T-cell (primary cell): ENCODE results near the gene KEL. TPM values are rescaled to one million over a fixed set of nuclear protein-coding genes. Genes with fewer than 3 reads are reported as not detected.
A peak's percentile ranks its signal among the peaks of the same experiment; 100 is the strongest.

ENCODE experiments used
- ATAC-seq, 4 experiments: fragments of 200-7000 bp in 3 of 4; fragments of 150-1000 bp in 1 of 4; cut with Tn5 transposase; replicated peaks in 1 of 4; 1 replicate in 3 of 4; 2 replicates in 1 of 4; pipeline ENCODE4 v1.10.0; 2021; ENCODE audit warnings: moderate library complexity in 3 of 4, mild to moderate bottlenecking in 2 of 4, moderate number of reproducible peaks in 1 of 4
- CTCF ChIA-PET, 2 donors: fragments of 300-600 bp; sonication (Branson Sonifier 250); formaldehyde crosslinking; loops; one replicate each; lab custom pipeline; 2022; ENCODE audit warnings: antibody characterized with exemption in 2 of 2; lab: Charles Lee
- POLR2A ChIA-PET, 2 donors: fragments of 300-600 bp; sonication (Branson Sonifier 250); formaldehyde crosslinking; loops; one replicate each; lab custom pipeline; 2022; ENCODE audit warnings: antibody characterized with exemption in 2 of 2; lab: Charles Lee
- DNase-seq, 35 experiments: peaks; one replicate each; pipeline versions ENCODE4 v3.0.0 to v3.0.0-alpha.2; 2013 to 2023
- H3K27ac ChIP-seq: one replicate; pipeline ENCODE4 v1.5.1; 2013; ENCODE audit warnings: low read length
- H3K27me3 ChIP-seq, 2 experiments: replicated peaks in 1 of 2; 1 replicate in 1 of 2; 2 replicates in 1 of 2; pipeline versions ENCODE4 v1.6.1 to v1.7.0; 2013; ENCODE audit warnings: low read length in 1 of 2, mixed read lengths in 1 of 2; ENCODE audit not compliant: control insufficient read depth in 2 of 2, insufficient read depth in 2 of 2; ENCODE audit errors: extremely low read depth in 1 of 2
- H3K36me3 ChIP-seq, 2 donors: 1 replicate in 1 of 2; 2 replicates in 1 of 2; pipeline versions ENCODE4 v1.6.1 to v1.7.0; 2013; ENCODE audit warnings: low read length in 1 of 2; ENCODE audit not compliant: control insufficient read depth in 2 of 2, insufficient read depth in 1 of 2; ENCODE audit errors: extremely low read depth in 1 of 2
- H3K4me1 ChIP-seq, 2 experiments: 1 replicate in 1 of 2; 2 replicates in 1 of 2; pipeline versions ENCODE4 v1.6.1 to v1.7.0; 2013; ENCODE audit warnings: low read length in 2 of 2, mixed read lengths in 1 of 2; ENCODE audit not compliant: insufficient read depth in 2 of 2, control insufficient read depth in 1 of 2; ENCODE audit errors: extremely low read depth in 1 of 2
- H3K4me3 ChIP-seq, 2 donors: 1 replicate in 1 of 2; 2 replicates in 1 of 2; pipeline versions ENCODE4 v1.5.1 to v1.7.0; 2013; ENCODE audit warnings: mild to moderate bottlenecking in 2 of 2, low read length in 1 of 2, moderate library complexity in 1 of 2; ENCODE audit not compliant: control insufficient read depth in 1 of 2; ENCODE audit errors: extremely low read depth in 1 of 2
- H3K9me3 ChIP-seq: 2 replicates; pipeline ENCODE4 v1.7.0; 2013
- H3K27ac Mint-ChIP-seq, 2 donors: one replicate each; pipeline ENCODE4 v1.8.0; 2020 to 2021; ENCODE audit warnings: mild to moderate bottlenecking in 2 of 2, mixed read lengths in 2 of 2
- H3K27me3 Mint-ChIP-seq, 2 donors: one replicate each; pipeline ENCODE4 v1.8.0; 2021 to 2022; ENCODE audit warnings: mixed read lengths in 2 of 2
- H3K36me3 Mint-ChIP-seq: one replicate; pipeline ENCODE4 v1.8.0; 2021; ENCODE audit warnings: mixed read lengths
- H3K4me1 Mint-ChIP-seq, 3 donors: one replicate each; pipeline ENCODE4 v1.8.0; 2020 to 2022; ENCODE audit warnings: mixed read lengths in 3 of 3, mild to moderate bottlenecking in 1 of 3
- H3K4me3 Mint-ChIP-seq, 3 donors: one replicate each; pipeline ENCODE4 v1.8.0; 2020 to 2022; ENCODE audit warnings: mild to moderate bottlenecking in 3 of 3, mixed read lengths in 3 of 3, moderate library complexity in 3 of 3
- H3K9me3 Mint-ChIP-seq, 3 donors: one replicate each; pipeline ENCODE4 v1.8.0; 2020 to 2022; ENCODE audit warnings: mixed read lengths in 3 of 3
- WGBS: methylation state at CpG from one replicate; pipeline ENCODE4 v1.1.5; 2013; ENCODE audit warnings: missing lambda C conversion rate; ENCODE audit not compliant: insufficient coverage; 5-methylcytosine and 5-hydroxymethylcytosine counted together
- total RNA-seq, 35 experiments: library from RNA in 6 of 35; stranded (reverse) in 6 of 35; fragments of 120-200 nt in 1 of 35; gene quantifications; one replicate each; pipeline versions ENCODE4 v1.2.1 to v1.2.4 and lab custom pipeline; 2013 to 2026

Gene KEL
- total RNA-seq, 5 donors from 2014 or later (not counting 1 experiment from before 2014, with no cell fraction given), result 0.14 to 0.82 (median 0.28) TPM

DNA sequence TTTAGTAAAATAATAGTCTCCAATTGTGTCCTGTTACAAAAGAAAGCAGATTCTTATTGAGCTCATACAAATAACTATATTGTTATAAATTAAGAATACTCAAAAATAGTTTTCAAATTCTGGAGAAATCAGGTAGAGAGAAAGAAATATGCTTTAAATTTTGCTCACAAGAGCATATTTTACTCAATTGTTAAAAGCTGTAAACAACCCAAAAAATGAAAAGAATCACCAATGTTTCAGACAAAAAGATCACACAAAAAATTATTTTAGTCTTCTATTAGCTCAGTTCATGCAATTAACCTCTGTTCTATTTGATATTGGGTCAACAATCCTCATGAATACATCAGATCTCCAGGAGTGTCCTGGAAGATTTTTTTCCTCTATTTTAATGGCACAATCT lies 58.0 kb downstream of the KEL start:
- DNase-seq (no peak), ATAC-seq (no peak)
- peaks cover 16 to 19% of the 10 kb centered on the region in 2 donors for H3K27me3 Mint-ChIP-seq
- no peaks in the 10 kb centered on the region for H3K4me1 Mint-ChIP-seq
- H3K36me3 ChIP-seq, result no peaks in the 10 kb centered on the region
- H3K27me3 ChIP-seq, result peaks cover 0 to 9% of the 10 kb centered on the region in 2 experiments
- POLR2A ChIA-PET, result interaction anchor here in 1 of 2 donors (0.7 kb wide), 1 partner anchor 332 kb away, joined by 3 read pairs; no protein-coding TSS in a partner anchor
- H3K36me3 Mint-ChIP-seq, result no peaks in the 10 kb centered on the region
- CTCF ChIA-PET, result no interaction called here
- H3K9me3 Mint-ChIP-seq, result no peaks in the 10 kb centered on the region
- no peaks in the 10 kb centered on the region for H3K9me3 ChIP-seq
- H3K4me3 ChIP-seq, result no peak overlapping the region
- no peak overlapping the region for H3K27ac ChIP-seq
- no peak overlapping the region for H3K27ac Mint-ChIP-seq
- no peaks in the 10 kb centered on the region for H3K4me1 ChIP-seq
- no peak overlapping the region for H3K4me3 Mint-ChIP-seq

DNA sequence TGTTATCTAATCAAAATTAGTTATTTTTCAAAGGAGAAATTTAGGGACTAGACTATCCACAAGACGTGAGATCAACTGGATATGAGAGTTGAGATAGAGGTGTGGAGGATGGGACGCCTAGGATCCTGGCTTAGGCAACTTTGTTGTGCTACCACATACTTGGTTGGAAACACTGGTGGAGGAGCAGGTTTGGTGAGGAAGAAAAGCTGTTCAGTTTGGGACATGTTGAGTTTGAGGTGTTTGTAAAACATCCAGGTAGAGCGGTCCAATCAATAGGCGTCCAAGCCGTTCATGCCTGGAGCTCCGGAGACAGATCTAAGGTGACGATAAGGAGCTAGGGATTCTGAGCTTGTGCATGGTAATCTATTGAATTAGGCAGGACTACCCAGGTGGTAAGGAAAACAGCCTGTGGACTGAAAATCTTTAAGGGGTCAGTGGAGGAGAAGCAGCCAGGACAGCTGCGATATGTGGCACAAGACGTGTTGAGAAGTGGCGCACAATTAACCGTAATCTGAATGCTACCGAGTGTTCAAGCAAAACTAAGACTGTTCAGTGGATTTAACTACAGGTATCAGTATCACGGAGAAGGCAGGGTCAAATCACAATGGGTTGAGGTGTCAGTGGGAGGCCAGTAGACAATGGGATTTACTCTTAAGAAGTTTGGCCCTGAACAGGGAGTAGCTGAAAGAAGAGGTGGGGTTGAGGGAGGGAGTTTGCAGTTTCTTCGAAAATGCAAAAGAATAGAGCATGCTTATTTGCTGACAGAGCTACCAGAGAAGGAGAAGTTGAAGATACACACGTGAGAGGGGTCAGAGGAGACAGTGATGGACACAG lies 60.5 kb downstream of the KEL start:
- no peaks in the 10 kb centered on the region for H3K9me3 Mint-ChIP-seq
- Histone ChIP-seq H3K27ac (no peak overlapping the region), H3K9me3 (no peaks in the 10 kb centered on the region), H3K27me3 (peaks cover 0 to 18% of the 10 kb centered on the region in 2 experiments), H3K4me1 (no peaks in the 10 kb centered on the region), H3K4me3 (no peak overlapping the region), H3K36me3 (no peaks in the 10 kb centered on the region)
- no peak overlapping the region for H3K4me3 Mint-ChIP-seq
- peaks cover 4 to 7% of the 10 kb centered on the region in 2 donors for H3K27me3 Mint-ChIP-seq
- ATAC-seq (no peak), DNase-seq (no peak)
- H3K36me3 Mint-ChIP-seq, result no peaks in the 10 kb centered on the region
- no peak overlapping the region for H3K27ac Mint-ChIP-seq
- H3K4me1 Mint-ChIP-seq, result no peaks in the 10 kb centered on the region
- WGBS, result 85% methylated on average over 15 of the region's 15 CpGs
- ChIA-PET POLR2A (interaction anchor here (0.6 kb wide), 2 partner anchors 86 to 501 kb away, joined by 3 read pairs; no protein-coding TSS in a partner anchor), CTCF (interaction anchor here in 1 of 2 donors (0.5 kb wide), 1 partner anchor 9 kb away, joined by 3 read pairs; no protein-coding TSS in a partner anchor)

DNA sequence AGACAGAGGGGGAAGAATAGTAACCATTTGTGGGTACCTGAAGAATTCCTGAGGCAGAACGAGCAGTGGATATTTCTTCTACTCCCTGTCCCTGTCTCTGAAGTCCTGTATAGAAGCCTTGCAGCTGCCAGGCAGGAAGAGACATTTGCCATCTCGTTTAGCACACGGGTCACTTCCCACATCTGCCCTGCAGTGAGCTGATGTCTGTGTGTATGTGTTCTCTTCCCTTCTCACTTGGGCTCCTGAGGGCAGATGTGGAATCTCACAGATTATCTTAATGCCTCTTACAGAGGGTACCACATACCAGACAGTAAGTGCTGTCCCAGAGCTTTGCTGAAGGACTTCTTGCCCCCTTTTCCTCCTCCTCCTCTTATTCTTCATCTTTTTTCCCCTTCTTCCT lies 62.5 kb downstream of the KEL start:
- Histone ChIP-seq H3K4me1 (no peaks in the 10 kb centered on the region), H3K27ac (no peak overlapping the region), H3K4me3 (no peak overlapping the region), H3K27me3 (peaks cover 0 to 22% of the 10 kb centered on the region in 2 experiments), H3K9me3 (no peaks in the 10 kb centered on the region), H3K36me3 (no peaks in the 10 kb centered on the region)
- Mint-ChIP-seq H3K27me3 (peaks cover 0 to 13% of the 10 kb centered on the region in 2 donors), H3K9me3 (no peaks in the 10 kb centered on the region), H3K4me1 (no peaks in the 10 kb centered on the region), H3K27ac (no peak overlapping the region), H3K36me3 (no peaks in the 10 kb centered on the region), H3K4me3 (no peak overlapping the region)
- WGBS, result no CpG with 5 or more reads among the region's 3 CpGs
- DNase-seq, result no peak
- POLR2A ChIA-PET, result no interaction called here
- CTCF ChIA-PET, result no interaction called here
- ATAC-seq, result no peak

DNA sequence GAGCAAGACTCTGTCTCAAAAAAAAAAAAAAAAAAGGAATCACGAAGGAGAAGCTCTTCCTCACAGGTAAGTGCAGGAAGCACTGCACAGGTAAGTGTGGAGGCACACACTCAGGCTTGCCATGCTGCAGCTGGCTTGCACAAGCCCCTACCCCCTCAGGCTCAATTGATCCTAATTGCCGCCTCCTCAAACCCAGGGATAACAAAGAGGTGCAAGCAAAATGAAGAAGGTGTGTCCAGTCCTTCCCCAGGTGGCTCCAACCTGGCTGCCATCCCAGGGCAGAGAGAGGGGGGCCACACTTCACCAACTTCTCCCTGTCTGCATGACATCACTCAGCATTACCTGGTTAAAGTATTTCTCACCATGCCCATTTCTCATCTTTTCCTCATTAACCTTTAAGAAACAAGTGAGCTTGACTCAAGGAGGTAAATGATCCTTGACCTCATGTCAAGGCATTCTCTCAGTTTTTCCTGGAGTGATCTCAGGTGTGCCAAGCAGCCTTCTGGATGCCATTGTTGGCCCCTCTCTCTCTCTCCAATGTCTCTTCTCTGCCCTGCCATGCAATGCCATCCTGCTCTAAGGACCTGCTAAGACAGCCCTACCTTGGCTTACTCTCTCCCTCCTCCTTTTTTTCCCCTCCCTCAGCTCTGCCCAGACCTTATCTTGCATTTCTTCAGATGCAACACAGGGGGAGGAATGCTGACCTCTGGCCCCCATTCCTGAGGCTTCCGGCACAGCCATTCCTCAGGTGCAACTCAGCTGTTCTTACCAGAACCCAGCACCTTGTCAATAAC lies 63.6 kb downstream of the KEL start:
- POLR2A ChIA-PET, result no interaction called here
- no peaks in the 10 kb centered on the region for H3K36me3 Mint-ChIP-seq
- CTCF ChIA-PET, result no interaction called here

DNA sequence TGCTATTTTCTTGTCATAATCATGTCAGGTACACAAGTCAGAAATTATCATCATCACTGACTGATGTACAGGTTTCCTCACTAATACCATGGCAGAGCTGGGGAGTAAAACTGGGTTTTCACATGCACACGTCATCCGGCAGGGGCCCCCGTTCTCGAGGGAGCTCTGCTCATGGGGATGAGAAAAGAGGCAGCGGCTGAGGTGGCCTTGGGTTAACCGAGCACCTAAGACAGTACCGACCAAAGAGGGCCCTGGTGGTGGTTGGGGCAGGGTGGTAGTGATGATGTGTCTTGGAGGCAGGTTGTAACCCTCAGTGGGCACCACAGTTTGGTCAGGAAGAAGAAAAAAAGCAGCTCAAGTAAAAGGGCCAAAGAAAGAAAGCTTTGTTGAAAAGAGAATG lies 64.5 kb downstream of the KEL start:
- no peaks in the 10 kb centered on the region for H3K9me3 ChIP-seq
- no peak overlapping the region for H3K27ac ChIP-seq
- H3K4me3 ChIP-seq, result no peak overlapping the region
- ChIA-PET CTCF (no interaction called here), POLR2A (no interaction called here)
- no peaks in the 10 kb centered on the region for H3K36me3 ChIP-seq
- no peaks in the 10 kb centered on the region for H3K36me3 Mint-ChIP-seq
- H3K4me3 Mint-ChIP-seq, result no peak overlapping the region
- H3K27me3 Mint-ChIP-seq, result peaks cover 0 to 13% of the 10 kb centered on the region in 2 donors
- H3K4me1 ChIP-seq, result no peaks in the 10 kb centered on the region
- H3K4me1 Mint-ChIP-seq, result no peaks in the 10 kb centered on the region
- H3K27me3 ChIP-seq, result peaks cover 0 to 29% of the 10 kb centered on the region in 2 experiments
- no peak for DNase-seq
- peak overlapping the region in 1 of 2 donors; percentile 44 for H3K27ac Mint-ChIP-seq
- 89% methylated on average over 7 of the region's 7 CpGs for WGBS
- H3K9me3 Mint-ChIP-seq, result no peaks in the 10 kb centered on the region
- no peak for ATAC-seq

More for the DNA sequence above, 63.6 kb downstream of the KEL start:
- peaks cover 0 to 29% of the 10 kb centered on the region in 2 experiments for H3K27me3 ChIP-seq
- H3K9me3 ChIP-seq, result no peaks in the 10 kb centered on the region
- no peaks in the 10 kb centered on the region for H3K36me3 ChIP-seq
- no peak overlapping the region for H3K4me3 ChIP-seq
- H3K27ac ChIP-seq, result no peak overlapping the region
- H3K27me3 Mint-ChIP-seq, result peaks cover 0 to 13% of the 10 kb centered on the region in 2 donors
- no peaks in the 10 kb centered on the region for H3K9me3 Mint-ChIP-seq
- H3K4me3 Mint-ChIP-seq, result no peak overlapping the region
- H3K4me1 Mint-ChIP-seq, result no peaks in the 10 kb centered on the region
- ATAC-seq (no peak), DNase-seq (no peak)
- no peaks in the 10 kb centered on the region for H3K4me1 ChIP-seq
- H3K27ac Mint-ChIP-seq, result no peak overlapping the region
- 67% methylated on average over 1 of the region's 3 CpGs for WGBS

DNA sequence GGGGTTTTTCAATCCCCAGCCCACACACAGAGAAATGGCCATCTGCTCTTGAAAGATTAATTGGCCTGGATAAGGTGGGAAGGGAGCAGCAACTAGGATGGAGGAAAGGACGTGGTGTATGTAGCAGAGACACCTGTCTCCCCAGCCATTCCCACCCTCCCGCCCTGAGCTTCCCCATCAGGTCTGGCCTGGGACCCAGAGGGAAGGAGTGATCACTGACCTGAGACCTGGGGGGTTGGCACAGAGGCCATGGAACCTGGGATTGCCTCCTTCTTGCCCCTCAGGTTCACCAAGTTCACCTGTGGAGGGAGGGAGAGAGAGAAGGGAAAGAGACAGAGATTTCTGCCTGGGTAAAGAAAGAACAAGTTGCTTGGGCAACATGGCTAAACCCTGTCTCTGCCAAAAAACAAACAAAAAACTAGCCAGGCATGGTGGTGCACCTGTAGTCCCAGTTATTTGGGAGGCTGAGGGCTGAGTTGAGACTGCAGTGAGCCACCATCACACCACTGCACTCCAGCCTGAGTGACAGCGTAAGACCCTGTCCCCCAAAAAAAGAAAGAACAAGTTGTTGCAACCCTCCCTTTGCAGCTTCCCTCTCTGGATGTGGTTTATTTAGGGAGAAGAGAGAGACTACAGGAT lies 65.3 kb downstream of the KEL start:
- Mint-ChIP-seq H3K4me3 (no peak overlapping the region), H3K4me1 (no peaks in the 10 kb centered on the region), H3K9me3 (no peaks in the 10 kb centered on the region), H3K27me3 (peaks cover 0 to 13% of the 10 kb centered on the region in 2 donors), H3K27ac (no peak overlapping the region), H3K36me3 (no peaks in the 10 kb centered on the region)
- Histone ChIP-seq H3K4me3 (no peak overlapping the region), H3K4me1 (no peaks in the 10 kb centered on the region), H3K9me3 (no peaks in the 10 kb centered on the region), H3K36me3 (no peaks in the 10 kb centered on the region), H3K27ac (no peak overlapping the region), H3K27me3 (peaks cover 0 to 34% of the 10 kb centered on the region in 2 experiments)
- no peak for ATAC-seq
- no CpG with 5 or more reads among the region's 3 CpGs for WGBS
- POLR2A ChIA-PET, result no interaction called here
- CTCF ChIA-PET, result interaction anchor here in 1 of 2 donors (0.6 kb wide), 1 partner anchor 114 kb away, joined by 3 read pairs; no protein-coding TSS in a partner anchor
- DNase-seq, result no peak
